Body of pancreas (tissue), 4 donors: ENCODE data around the gene HOXB3.

Experiments used
- CTCF ChIP-seq, 7 experiments: fragments of 450-650 bp in 4 of 7; fragments of 200-600 bp in 3 of 7; sonication (generic) in 3 of 7; IDR thresholded peaks; one replicate each; pipeline ENCODE4 v1.5.1; 2016 to 2019; ENCODE audit warnings: antibody characterized with exemption in 7 of 7
- POLR2A ChIP-seq, 3 donors: fragments of 450-650 bp; IDR thresholded peaks; one replicate each; pipeline ENCODE4 v1.6.1; 2016; ENCODE audit warnings: antibody characterized with exemption in 3 of 3, mild to moderate bottlenecking in 2 of 3

- TF ChIP-seq POLR2A (IDR thresholded peaks at IDR 0.05) (no peak), CTCF (IDR thresholded peaks at IDR 0.05) (no peak)
These were observed 76.2 kb downstream of the HOXB3 start for GRCh38 chr17:48513666-48514455.
